RWPE2 (cell line): ENCODE data around the gene ADPRH.

Experiments used
- ATAC-seq: fragments of 200-7000 bp; cut with Tn5 transposase; 3 replicates; pipeline ENCODE4 v1.9.1; 2021; ENCODE audit warnings: low read depth
- DNase-seq: peaks from one replicate; pipeline ENCODE4 v3.0.0-alpha.2; 2020; ENCODE audit warnings: low spot score
- H3K27ac ChIP-seq: fragments of 450-650 bp; 2 replicates; pipeline ENCODE4 v1.5.1; 2017; ENCODE audit warnings: mild to moderate bottlenecking; ENCODE audit not compliant: poor library complexity, severe bottlenecking
- H3K27me3 ChIP-seq: fragments of 250-450 bp; sonication (Bioruptor Pico); 2 replicates; pipeline ENCODE4 v1.5.1; 2021; ENCODE audit warnings: mild to moderate bottlenecking, moderate library complexity; ENCODE audit not compliant: insufficient read depth, poor library complexity, severe bottlenecking
- H3K36me3 ChIP-seq: fragments of 250-450 bp; sonication (Bioruptor Pico); 2 replicates; pipeline ENCODE4 v1.5.1; 2020; ENCODE audit warnings: low read depth, mild to moderate bottlenecking, moderate library complexity
- H3K4me1 ChIP-seq: fragments of 250-450 bp; sonication (Bioruptor Pico); 2 replicates; pipeline ENCODE4 v1.5.1; 2021; ENCODE audit warnings: mild to moderate bottlenecking, moderate library complexity; ENCODE audit not compliant: insufficient read depth, poor library complexity, severe bottlenecking
- H3K4me3 ChIP-seq: fragments of 250-450 bp; sonication (Bioruptor Pico); 2 replicates; pipeline ENCODE4 v1.5.1; 2021; ENCODE audit warnings: mild to moderate bottlenecking, moderate library complexity; ENCODE audit not compliant: severe bottlenecking
- H3K9me3 ChIP-seq: fragments of 250-450 bp; sonication (Bioruptor Pico); 2 replicates; pipeline ENCODE4 v1.5.1; 2021; ENCODE audit warnings: mild to moderate bottlenecking, moderate library complexity; ENCODE audit not compliant: severe bottlenecking
- CTCF ChIP-seq: fragments of 450-650 bp; IDR thresholded peaks from one replicate; pipeline ENCODE4 v1.5.1; 2017; ENCODE audit warnings: mild to moderate bottlenecking, moderate library complexity; ENCODE audit not compliant: poor library complexity, severe bottlenecking

The ADPRH gene

GRCh38 chr3:119553823-119554415 lies 25.4 kb upstream of the ADPRH start:
- ATAC-seq, result no peak
- no peaks in the 10 kb centered on the region for H3K4me1 ChIP-seq

GRCh38 chr3:119555309-119555735 lies 24.0 kb upstream of the ADPRH start:
- DNase-seq, result no peak

More at GRCh38 chr3:119553823-119554415, 25.4 kb upstream of the ADPRH start:
- no peak overlapping the region for H3K27ac ChIP-seq
- H3K4me3 ChIP-seq, result no peak overlapping the region
- no peaks in the 10 kb centered on the region for H3K27me3 ChIP-seq
- H3K9me3 ChIP-seq, result no peaks in the 10 kb centered on the region
- no peaks in the 10 kb centered on the region for H3K36me3 ChIP-seq
- DNase-seq, result no peak
- no peak for TF ChIP-seq CTCF

GRCh38 chr3:119555929-119556328 lies 23.4 kb upstream of the ADPRH start:
- Histone ChIP-seq H3K4me1 (no peaks in the 10 kb centered on the region), H3K27me3 (no peaks in the 10 kb centered on the region), H3K27ac (no peak overlapping the region), H3K9me3 (no peaks in the 10 kb centered on the region), H3K4me3 (no peak overlapping the region), H3K36me3 (no peaks in the 10 kb centered on the region)
- DNase-seq, result no peak
- ATAC-seq, result no peak
- no peak for TF ChIP-seq CTCF

More at GRCh38 chr3:119555309-119555735, 24.0 kb upstream of the ADPRH start:
- no peak for TF ChIP-seq CTCF
- no peaks in the 10 kb centered on the region for H3K9me3 ChIP-seq
- H3K36me3 ChIP-seq, result no peaks in the 10 kb centered on the region
- H3K4me1 ChIP-seq, result no peaks in the 10 kb centered on the region
- no peak overlapping the region for H3K4me3 ChIP-seq
- H3K27me3 ChIP-seq, result no peaks in the 10 kb centered on the region
- H3K27ac ChIP-seq, result no peak overlapping the region
- no peak for ATAC-seq

- TF ChIP-seq CTCF, result no peak
- no peak overlapping the region for H3K27ac ChIP-seq
- H3K27me3 ChIP-seq, result no peaks in the 10 kb centered on the region
- DNase-seq (no peak), ATAC-seq (no peak)
- no peaks in the 10 kb centered on the region for H3K4me1 ChIP-seq
- H3K36me3 ChIP-seq, result no peaks in the 10 kb centered on the region
- H3K9me3 ChIP-seq, result no peaks in the 10 kb centered on the region
- no peak overlapping the region for H3K4me3 ChIP-seq
Measured at GRCh38 chr3:119557192-119557876, 22.0 kb upstream of the ADPRH start.

- no peak for TF ChIP-seq CTCF
- Histone ChIP-seq H3K27me3 (no peaks in the 10 kb centered on the region), H3K4me3 (no peak overlapping the region), H3K9me3 (no peaks in the 10 kb centered on the region), H3K27ac (no peak overlapping the region), H3K4me1 (no peaks in the 10 kb centered on the region), H3K36me3 (no peaks in the 10 kb centered on the region)
- DNase-seq, result no peak
- ATAC-seq, result no peak
Measured at GRCh38 chr3:119557877-119558269, 21.4 kb upstream of the ADPRH start.
